A204.1 (cell line): ENCODE measurements around the gene BRCA2.

ENCODE experiments used
- FAIRE-seq: peaks from 2 replicates; lab custom pipeline; 2012; peaks lifted over from hg19 to GRCh38; lab: Jason Lieb, UNC

BRCA2 gene

DNA sequence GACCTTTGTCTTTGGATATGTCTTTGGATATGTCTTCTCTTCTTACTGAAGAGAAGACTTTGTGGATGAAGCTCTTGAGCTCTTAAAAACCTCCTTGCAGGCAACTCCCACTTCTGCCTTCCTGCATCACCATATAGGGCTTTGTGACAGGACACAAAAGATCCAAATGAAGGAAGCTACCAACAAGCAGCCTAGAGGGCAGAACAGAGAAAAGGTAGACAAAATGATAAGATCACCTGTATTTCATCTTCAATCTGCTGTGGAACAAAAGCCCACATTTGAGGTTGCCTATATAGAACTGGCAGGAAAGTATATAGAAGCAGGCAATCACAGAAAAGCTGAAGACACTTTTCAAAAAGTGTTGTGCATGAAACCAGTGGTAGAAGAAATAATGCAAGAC is 70.1 kb downstream of the BRCA2 start:
- FAIRE-seq: no peak

DNA sequence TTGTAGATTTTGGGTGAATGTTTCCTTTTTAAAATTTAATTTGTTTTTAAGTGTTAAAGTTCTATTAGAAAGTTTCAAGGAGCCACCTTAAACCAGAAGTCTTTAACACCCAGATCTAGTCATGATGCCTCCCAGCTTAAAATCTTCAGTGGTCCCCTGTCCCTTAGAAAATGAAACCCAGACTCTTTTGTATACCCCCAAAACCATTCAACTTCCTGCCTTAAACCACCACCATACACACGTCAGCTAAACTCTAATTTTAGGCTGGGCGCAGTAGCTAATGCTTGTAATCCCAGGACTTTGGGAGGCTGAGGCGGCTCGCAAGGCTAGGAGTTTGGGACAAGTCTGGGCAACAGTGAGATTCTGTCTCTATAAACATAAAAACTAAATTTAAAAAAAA is 74.7 kb downstream of the BRCA2 start:
- FAIRE-seq: no peak

DNA sequence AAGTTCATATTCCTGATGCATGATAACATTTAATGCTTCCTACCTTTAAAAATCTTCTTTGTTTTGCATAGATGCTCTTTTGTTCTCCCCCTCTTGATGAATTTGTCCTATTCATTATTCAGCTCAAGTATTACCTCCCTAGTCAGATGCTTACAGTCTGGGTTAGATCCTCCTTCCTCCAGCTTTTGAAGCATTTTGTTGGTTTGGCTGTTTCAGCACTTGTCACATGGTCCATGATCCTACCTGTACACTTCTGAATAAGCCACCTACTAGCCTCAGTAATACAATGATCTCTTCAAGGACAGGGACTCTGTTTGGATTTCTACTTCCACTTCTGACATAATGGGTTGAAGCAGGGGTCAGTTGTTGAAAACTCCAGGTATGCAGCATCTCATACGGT is 75.2 kb downstream of the BRCA2 start:
- FAIRE-seq: no peak

DNA sequence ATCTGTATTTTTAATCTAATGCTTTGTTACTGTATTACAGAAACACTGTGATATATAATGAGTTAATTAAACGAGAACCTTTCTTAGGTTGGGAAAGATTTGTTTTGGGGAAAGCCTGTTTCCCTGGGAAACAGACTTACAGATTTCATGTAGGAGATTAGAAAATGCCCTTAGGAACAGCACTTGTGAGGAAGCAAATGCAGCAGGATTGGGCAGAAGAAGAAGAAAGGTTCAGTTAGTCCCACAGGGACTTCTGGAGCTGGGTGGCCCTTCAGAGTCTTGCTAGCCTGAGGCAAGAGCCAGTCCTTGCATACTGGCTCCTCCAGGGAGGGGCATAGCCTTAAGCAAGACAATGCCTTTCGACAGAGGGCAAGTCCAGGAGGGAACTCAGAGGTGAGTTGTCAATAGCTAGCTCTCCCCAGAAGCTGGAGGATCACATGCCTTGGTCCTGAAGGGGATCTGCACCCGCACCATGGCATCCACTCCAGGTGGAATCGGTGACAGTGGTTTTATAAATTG is 75.9 kb downstream of the BRCA2 start:
- FAIRE-seq: no peak

DNA sequence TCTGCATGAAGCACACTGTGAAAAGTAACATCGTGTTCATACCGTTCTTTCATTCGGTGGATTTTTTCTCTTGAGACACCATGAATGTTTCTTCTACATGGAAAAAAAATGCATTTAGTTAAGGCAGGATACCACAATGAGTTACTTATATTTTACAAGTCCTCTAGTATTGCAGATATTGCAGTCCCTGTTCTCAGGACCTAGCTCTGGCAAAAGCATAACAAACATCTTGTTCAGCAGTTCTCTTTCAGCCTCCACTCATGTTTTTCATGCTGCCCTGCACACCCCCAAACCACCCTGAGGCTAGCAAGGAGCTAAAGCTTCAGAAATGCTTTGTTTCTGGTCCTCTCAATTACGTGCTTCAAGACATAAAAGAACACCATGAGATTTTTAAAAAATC is 87.8 kb downstream of the BRCA2 start:
- no peak for FAIRE-seq

DNA sequence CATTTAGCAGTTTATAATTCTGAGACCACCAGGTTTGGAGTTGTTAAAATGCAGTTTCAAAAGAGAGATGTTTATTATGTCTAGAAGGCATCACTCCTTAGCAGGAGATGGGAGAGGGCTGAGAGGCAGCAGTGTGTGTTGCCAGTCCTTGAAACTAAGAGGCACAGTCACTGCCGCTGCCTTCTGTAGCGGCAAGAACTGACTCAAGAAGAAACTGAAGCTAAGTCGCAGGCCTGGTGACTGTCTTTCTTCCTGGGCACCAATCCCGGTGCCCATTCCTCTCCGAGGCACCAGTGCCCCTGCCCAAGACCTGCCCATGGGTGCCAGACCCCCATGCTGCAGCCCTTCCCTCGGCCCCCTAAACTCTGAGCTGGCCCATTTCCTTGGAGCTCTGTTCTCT is 92.5 kb downstream of the BRCA2 start:
- no peak for FAIRE-seq

DNA sequence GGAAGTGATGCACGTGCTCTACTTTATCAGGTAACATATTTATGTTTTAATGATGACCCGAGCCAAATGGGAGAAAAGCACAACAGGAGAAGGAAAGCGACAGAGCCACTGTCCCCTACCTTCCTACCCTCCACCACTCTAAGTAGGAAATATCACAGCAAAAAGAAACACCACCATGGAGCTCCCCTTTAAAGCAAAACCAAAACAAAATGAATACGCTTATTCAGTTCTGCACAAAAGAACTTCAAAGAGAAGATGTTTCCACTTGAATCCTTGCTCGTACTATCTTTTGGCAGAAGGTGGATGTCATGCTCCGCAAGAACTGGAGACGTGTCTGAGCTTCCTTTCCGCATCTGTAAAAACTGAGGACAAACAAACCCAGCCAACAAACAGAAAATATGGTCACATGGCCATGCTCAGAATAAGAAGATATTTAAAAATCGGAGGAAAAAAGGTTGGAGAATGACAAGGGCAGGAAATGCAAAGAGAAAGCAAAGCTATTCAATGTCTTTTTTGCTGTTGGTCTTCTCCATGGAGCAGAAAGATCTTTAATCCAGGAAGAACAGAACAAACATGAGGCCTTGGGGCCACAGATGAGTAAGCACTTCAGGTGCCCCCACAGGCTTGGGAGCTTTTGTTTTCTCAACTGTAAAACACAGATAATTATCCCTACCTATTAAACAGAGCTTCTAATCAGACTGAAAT is 93.1 kb downstream of the BRCA2 start:
- no peak for FAIRE-seq

DNA sequence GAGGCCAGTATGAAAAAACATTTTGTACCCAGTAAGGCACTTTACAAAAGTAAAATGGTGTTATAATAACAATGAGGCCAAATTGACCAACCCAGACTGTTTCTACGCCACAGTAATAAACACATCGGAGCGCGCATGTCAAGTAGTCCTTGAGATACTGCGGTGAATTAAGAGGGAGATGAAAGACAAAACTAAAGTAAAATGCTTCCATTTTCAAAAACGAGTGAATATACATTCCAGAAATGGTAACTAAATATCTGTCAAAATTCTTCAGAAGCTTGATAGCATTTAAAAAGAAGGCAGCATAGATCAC is 93.6 kb downstream of the BRCA2 start:
- no peak for FAIRE-seq

DNA sequence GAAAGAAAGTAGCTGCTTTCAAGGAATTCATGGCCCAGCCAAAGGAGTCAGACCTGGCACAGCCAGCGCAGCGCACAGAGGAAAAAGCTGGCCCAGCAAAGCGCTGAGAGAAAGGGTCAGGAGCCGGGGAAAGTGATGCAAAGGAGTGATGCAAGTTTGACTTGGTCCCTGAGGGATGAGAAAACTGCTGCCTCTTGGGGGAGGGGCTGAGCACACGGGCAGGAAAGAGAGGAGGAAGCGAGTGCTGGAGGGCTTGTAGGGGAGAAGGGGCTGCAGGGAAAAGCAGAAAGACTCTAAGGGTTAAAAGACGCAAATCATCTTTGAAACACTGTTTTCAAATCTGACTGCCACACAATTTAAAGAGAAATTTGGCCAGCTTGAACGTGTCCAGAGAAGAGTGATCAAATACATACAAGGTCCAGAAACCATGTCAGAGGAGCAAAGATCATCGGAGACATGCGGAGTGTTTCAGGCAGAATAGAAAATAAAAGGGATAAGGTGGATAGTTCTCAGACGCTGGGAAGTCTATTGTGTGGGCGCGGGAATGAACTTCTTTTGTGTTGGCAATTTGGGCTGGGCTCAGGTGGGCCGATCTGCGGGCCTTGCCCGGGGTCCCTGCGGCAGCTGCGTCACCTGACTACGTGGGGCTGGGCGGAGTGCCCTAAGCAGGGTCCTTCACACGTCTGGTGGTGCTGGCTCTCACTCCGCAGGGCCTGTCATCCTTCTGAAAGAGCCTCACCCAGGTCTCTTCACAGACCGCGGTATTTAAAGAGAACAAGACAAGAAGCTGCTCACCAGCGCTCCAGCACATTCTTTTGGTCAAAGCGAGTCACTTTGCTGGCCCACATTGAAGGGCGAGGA is 94.5 kb downstream of the BRCA2 start:
- FAIRE-seq: no peak

DNA sequence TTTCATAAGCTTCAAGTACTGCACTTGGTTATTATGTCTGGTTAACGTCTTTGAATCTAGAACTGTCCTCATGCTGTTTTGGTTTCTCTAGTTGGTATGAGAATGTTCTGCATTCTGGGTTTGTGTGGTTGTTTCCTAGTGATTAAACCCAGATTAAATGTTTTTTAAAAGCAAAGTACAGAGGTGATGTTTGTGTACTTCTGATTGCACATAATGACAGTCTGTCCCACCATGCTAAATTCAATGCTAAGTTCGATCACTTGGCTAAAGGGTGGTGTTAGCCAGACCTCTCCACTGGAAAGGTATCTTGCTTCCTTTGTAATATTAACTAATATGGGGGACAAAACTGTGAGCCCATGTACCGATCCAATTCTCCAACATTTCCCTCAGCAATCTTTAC is 98.0 kb downstream of the BRCA2 start:
- no peak for FAIRE-seq

DNA sequence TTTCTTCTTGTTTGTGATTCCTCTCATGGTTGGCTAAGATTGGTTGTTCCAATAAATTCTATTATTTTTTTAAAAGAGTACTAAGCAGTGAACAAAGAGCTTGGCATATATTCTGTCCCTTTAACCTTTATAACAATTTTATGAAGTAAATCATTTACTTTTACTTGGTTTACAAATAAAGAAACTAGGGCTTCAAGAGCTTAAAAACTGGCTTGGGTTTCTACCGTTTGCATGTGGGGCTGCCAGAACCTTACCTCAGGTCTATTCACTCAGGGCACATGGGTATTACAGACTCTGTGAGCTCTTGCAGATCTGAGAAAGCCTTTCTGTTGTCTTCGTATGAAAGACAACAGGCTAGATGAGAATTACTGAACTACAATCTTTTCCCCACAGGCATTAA is 99.3 kb downstream of the BRCA2 start:
- FAIRE-seq: no peak

DNA sequence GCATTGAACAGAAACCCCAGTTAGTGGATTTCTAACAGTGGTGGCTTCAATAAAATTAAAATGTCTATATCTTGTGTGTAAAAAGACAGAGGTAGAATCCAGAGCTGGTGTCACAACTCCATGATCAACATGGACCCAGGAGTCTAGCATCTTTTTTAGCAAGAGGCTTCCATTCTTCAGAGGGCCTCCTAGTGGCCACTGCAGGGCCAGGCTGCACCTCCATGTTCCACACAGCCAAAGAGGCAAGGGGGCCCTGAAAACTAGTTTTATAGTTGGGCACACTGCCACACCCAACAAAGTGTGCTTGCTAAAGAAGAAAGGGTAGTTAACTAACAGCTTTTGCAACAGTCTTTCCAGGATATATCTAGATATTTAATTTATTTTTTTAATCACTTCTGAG is 99.7 kb downstream of the BRCA2 start:
- FAIRE-seq: no peak

DNA sequence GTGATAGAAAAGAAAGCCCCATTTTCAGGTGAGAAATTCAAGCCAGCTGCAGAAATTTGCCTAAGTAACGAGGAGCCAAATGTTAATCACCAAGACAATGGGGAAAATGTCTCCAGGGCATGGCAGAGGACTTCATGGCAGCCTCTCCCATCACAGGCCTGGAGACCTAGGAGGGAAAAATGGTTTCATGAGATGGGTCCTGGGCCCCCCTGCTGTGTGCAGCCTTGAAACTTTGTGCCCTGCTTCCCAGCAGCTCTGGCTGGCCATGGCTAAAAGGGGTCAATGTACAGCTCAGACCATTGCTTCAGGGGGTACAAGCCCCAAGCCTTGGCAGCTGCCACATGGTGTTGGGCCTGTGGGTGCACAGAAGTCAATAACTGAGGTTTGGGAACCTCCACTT is 102.7 kb downstream of the BRCA2 start:
- FAIRE-seq: no peak

DNA sequence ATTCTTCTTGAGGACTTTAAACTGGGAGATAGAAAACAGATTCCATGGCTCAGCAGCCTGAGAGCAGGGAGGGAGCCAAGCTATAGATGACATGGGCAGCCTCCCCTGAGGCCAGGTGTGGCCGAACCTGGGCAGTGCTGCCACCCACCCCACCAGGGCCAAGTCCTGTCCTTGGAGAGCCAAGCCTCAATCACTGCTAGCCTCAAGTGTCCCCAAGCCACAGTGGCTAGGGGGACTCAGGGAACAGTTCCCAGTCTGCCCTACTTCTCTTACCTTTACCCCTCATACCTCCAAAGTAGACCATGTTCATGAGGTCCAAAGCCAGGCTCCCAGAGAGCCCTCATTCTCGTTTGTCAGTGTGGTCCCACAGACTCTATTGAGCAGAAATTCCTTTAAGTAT is 104.6 kb downstream of the BRCA2 start:
- FAIRE-seq: no peak

DNA sequence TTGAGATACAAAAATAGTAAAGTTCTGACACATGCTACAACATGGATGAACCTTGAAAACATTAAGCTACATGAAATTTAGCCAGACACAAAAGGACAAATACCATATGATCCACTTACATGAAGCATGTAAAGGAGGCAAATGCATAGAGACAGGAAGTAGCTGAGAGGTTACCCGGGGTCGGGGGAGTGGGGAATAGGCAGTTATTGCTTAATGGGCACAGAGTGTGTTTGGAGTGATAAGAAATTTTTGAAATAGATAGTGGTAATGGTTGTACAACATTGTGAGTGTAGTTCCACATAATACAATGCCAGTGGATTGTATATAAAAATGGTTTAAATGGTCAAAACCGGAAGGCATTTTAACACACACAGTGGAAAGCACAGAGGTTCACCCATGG is 108.3 kb downstream of the BRCA2 start:
- FAIRE-seq: no peak

DNA sequence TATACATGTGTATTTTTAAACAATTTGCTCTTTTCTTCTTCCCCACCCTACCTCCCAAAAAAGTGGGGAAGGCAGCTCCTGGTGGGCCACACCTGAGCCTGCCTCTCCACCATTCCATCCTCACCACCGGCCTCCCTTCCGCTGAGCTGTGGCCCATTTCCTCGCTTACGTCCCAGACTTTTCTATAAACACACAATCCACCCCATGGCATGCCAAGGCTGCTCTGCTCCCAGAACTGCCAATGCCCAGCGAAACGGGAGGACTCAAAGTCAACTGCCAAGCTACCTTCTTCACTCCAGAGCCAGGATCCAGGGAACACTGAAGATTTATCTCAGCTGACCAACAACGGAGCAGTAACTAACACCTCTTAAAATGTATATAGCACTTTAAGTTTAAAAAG is 109.8 kb downstream of the BRCA2 start:
- no peak for FAIRE-seq

DNA sequence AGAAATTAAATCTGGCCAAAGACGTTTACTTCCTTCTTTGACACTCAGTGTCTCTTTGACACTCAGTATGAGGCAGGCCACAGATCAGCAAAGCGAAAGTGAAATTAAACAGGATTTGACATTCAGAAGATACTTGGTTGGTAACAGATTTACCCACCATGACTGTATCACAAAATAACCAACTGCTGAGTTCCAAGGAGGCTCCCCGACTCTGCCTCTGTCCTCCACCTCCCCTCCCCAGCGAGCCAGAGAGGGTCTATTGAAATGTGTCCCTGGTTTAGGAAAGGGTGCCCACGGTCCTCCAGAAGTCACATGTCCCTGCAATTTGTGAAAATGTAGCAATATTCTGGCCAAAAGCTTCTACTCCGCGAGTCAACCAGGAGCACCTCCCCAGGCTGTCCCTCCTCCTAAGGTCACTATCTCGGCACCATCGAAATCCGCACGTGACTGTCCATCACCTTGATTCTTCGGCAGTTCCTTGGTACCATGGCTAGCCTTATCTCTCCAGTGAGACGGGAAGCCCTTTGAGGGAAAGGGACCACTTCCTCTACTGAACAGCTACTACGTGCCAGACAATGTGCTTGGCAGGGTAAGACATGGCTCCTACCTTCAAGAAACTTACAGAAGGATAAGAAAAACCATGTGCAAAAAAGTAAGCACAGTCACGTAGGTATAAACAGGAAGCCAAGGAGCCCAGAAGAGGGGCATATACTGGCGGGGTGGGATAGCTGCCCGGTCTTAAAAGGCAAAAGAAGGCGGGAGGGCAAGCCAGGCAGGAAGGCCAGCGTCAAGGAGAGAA is 111.1 kb downstream of the BRCA2 start:
- FAIRE-seq: no peak

DNA sequence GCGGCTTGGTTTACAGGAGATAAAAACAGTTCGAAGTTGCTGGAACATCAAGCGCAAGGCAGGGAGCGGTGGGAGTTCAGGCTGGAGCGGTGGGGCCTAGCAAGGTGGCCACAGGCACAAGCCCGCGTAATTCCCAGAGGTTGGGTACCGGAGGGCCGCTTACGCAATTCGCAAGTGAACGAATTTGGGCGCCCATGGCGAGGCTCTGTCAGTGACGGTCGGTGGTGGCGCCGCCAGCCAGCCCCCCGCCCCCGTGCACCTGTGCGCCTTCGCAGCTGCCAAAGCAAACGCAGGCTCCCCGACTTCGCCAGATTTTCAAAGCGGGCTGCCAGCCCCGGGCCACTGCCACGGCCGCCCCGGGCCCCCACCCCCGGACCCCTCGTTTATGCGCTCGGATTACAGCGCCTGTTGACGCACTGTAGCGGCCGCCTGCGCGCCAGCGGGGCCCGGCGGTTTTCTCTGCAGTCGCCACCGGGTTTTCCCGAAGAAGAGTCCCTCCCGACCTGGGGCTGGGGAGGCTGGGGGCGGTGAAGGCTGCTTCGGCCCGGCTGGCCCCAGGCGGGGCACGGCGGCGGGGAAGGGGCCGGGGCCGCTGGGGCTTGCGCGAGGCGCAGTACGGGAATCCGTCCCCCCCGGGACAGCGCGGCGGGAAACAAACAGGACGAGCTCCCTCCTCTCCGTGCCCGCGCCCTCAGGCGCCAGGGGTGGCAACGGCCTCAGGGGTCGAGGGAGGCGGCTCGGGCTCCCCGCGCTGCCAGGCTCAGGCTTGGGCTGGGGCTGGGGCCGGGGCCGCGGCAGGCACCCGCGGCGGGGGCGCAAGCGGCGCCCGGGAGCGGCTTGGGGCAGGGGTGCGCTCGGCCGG is 111.9 kb downstream of the BRCA2 start:
- no peak for FAIRE-seq

DNA sequence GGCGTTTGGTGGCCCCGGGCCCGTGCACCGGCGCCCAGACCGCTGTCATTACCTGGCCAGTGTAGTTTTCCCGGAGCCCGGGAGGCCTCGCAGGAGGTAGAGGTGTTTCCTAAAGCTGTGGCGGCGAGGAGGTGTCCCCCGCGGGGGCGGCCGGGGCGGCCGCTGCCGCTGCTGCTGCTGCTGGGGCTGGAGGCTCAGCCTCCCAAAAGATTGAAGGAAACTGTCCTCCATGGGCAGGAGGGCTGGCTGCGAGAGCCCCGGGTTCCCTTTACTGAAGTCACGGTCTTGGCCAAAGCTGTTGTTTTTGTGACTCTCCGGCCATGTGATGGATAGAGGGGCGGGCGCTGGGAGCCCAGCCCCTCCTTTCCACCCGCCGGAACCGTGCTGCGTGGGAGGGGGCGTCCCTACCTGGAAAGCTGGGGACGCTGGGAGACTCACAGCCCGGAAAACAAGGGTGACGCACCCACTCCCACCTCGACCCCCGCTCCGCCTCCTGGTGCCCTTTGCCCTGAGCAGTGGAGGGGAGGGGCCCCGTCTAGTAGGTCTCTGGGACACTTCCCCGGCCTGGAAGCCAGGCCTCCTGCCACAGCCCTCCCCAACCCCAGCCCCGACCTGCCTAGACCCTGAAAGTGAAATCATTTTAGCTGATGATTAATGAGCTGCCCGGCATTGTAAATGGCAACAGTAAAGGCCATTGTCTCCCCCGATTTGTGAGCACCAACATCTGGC is 112.7 kb downstream of the BRCA2 start, which contains the start of gene N4BP2L1:
N4BP2L1 (minus strand) TSS at position 279 of the 729 bp plus-strand sequence; CDS start at position 231, 48 bp downstream.
- FAIRE-seq: no peak

DNA sequence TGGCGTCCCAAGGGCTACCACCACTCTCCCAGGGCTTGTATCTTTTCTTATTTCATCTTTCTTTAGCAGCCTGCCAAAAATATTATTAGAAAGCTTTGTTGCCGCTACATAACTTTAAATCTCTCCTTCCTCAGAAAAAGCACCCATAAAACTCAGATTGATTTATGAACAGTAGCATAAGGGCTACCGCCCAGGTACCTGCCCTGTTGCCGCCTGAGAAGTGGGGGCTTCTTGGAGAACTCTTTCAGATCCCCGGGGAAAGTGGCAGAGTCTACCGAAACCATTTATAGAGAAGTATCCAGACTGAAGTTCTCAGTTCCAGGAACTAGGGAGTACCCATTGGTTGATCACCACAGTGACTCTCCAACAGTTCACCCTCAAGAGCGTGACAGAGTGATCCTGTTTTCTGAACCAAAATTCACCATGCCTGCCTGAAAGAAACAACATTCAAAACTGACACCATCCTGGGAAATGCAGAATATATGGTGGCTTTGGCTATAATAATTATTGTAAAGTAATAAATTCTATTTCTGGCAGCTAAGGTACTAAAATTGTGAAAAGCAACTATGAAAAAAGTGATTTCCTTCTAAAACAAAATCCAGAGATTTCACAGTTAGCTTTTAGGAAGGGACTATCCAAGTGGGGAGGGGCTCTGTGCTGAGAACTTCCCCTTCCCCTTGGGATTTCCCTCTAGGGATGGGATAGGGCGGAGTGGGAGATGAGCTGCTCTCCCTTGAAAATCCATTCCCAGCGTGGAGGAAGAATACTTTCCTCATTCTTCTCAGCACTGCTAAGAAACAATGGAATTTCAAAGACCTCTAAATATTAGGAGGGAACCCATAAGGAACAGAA is 113.5 kb downstream of the BRCA2 start:
- no peak for FAIRE-seq
